ENCODE measurements around the gene ARPC2.

ARPC2 gene

GRCh38 chr2:218290316-218291261 is 73.6 kb downstream of the ARPC2 start:
- DNase-seq (ENCODE audit: low read depth) = peak; percentile 59

DNA sequence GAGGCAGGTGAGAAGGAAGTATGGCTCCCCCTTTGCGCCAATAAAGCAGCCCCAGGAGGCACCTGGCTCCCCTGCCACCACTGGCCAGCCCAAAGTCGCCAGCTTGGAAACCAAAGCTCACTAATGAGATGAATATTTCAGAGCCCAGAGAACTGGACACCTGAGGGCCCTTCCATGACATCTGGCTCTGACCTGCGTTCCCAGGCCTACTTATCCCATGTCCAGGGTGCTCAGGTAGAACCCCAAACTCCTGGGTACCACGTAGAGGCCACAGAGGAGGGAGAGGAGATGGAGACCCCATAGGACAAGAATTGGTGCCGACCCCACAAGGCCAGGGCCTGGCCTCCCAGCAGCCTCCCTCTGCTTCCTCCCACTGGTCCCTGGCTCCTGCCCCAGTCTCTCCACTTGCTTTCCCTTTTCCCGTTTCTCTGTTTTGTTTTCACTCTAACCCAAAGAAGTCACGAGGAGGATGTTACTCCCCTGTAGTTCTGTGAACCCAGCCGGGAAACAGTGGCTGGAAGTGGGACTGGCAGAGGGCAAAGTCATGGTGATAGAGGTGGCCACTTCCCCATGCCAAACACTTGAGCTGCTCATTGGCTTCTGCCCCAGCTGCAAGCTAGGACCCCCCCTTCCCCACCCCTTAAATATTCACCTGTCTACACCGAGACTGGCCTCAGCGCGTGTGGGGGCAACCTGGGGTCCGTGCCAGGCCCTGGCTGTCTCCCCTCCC is 74.5 kb downstream of the ARPC2 start:
- DNase-seq (ENCODE audit: low read depth) = no peak

DNA sequence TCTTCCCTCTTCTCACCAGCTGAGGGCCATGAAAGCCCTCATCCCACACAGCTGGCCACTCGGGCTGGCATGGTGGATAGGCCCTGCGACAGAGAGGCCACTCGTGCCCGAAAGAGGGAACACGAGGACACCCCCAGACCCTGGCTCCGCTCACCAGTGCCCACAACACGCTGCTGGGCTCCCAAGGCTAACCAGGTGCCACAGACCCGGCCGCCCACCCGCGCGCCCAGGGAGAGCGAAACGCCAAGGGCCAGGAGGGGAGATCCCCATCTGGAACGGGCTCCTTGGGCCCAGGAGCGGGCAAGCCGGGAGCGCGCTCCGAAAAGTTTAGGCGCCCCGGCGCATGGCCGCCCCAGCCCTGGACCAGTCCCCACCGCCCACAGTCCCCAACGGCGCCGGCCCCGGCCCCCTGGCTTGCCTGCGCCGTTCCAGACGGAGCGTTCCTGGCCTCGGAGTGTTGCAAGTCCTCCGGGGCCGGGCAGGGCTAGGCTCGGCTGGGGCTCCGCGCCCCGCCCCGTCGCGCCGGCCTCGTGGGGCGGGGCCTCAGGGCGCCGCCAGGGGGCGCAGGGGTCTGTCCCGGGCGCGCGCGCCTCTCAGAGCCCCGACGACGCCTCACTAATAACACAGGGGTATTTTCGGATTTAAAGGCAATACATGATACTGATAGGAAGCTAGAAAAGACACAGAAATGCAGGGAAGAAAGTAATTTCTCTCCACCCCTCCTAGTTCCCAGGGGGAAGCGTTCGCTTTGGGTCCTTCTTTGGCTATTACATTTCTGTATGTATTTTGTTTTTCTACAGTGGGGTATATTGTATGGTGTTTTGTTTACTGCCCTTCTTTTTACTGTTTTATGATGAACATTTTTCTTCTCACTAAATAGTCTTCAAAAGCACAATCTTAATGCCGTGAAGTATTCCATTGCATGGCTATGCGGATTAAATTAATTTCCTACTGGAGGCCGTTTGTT is 75.3 kb downstream of the ARPC2 start, which contains the start of gene TMBIM1:
Gene TMBIM1, minus strand, starts transcription at position 456 of the 967 bp plus-strand sequence. CDS start 10,362 bp downstream, outside the sequence.
- peak; percentile 60 for DNase-seq (ENCODE audit: low read depth)

GRCh38 chr2:218293715-218294429 is 76.9 kb downstream of the ARPC2 start:
- no peak for DNase-seq (ENCODE audit: low read depth)

DNA sequence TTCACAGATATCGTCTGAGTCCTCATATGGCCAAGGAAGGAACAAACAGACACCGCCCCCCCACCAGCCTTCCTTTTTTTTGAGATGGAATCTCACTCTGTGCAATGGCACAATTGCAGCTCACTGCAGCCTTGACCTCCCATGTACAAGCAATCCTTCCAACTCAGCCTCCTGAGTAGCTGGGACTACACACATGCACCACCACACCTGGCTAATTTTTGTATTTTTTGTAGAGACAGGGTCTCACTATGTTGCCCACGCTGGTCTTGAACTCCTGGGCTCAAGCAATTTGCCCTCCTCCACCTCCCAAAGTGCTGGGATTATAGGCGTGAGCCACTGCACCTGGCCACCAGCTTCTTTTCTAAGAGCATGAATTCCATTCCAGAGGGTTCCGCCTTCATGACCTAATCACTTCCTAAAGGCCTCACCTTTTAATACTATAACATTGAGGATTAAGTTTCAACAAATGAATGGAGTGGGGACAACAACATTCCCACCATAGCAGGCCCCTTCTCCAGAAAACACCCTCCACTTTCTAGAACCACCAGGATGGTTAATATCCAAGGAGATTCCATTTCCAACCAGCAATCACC is 77.5 kb downstream of the ARPC2 start:
- DNase-seq (ENCODE audit: low read depth) = no peak

GRCh38 chr2:218295029-218295428 is 78.0 kb downstream of the ARPC2 start:
- no peak for DNase-seq (ENCODE audit: low read depth)

- DNase-seq (ENCODE audit: low read depth) = no peak
Measured at GRCh38 chr2:218296200-218296599, 79.2 kb downstream of the ARPC2 start.

GRCh38 chr2:218296847-218297246 is 79.9 kb downstream of the ARPC2 start:
- DNase-seq (ENCODE audit: low read depth) = no peak

- DNase-seq (ENCODE audit: low read depth) = no peak
Measured at GRCh38 chr2:218298314-218298875, 81.4 kb downstream of the ARPC2 start.

DNA sequence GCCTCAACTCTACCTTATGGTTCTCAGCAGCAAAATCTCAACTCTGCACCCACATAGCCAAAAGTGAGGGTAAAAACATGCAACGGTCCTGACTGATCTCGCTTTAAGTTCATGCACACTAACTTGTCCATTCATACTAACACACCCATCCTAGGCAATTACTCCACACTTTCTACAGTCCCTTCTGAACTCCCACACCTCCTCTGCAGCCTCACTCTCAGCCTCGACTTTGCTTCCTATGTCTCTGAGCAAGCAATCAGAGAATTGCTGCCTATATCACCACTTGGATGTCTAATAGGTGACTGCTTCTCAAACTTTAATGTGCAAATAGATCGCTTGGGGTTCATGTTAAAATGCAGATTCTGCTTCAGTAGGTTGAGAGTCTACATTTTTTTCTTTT is 83.2 kb downstream of the ARPC2 start:
- DNase-seq (ENCODE audit: low read depth) = no peak

DNA sequence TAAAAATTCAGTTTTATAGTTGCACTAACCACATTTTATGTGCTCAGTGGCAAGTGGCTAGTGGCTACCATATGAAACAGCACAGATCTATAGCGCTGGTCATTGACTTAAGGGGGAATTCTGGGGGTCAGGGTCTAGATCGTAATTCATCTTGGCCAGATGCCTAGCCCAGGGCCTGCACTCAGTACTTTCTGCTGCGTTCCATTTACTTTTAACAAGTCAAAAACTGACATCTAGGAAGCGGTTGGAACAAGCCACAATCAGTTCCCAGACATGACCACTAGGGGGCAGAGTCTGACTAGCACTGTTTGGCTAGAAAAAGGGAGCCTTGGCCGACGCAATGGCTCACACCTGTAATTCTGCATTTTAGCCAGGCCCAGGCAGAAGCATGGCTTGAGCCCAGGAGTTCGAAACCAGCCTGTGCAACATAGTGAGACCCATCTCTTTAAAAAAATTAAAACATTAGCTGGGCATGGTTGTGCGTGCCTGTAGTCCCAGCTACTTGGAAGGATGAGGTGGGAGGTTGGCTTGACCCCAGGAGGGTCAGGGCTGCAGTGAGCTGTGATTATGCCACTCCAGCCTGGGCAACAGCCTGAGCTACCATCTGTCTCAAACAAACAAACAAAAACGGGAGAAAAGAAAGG is 84.3 kb downstream of the ARPC2 start:
- peak; percentile 63 for DNase-seq (ENCODE audit: low read depth)

Data from T-helper 22 cell (primary cell).